HCT116 (cell line): ENCODE measurements around the gene IL17RE.

Source experiments
- EZH2 ChIP-seq: fragments of 200-600 bp; sonication (generic); IDR thresholded peaks from 2 replicates; pipeline ENCODE4 v1.6.1; 2017; ENCODE audit warnings: antibody characterized with exemption, mixed run types
- EZH2phosphoT487 ChIP-seq: fragments of 200-600 bp; IDR thresholded peaks from 2 replicates; pipeline ENCODE4 v1.6.1; 2018; ENCODE audit warnings: antibody characterized with exemption, borderline replicate concordance
- POLR2A ChIP-seq: IDR thresholded peaks from 2 replicates; pipeline ENCODE4 v1.7.0; 2011; ENCODE audit warnings: borderline replicate concordance; ENCODE audit not compliant: insufficient read depth, insufficient read length; ENCODE audit errors: extremely low read depth
- POLR2AphosphoS5 ChIP-seq: IDR thresholded peaks from 2 replicates; pipeline ENCODE4 v1.6.1; 2011; ENCODE audit warnings: mild to moderate bottlenecking, low read depth, low read length, moderate library complexity
- RAD21 ChIP-seq: IDR thresholded peaks from 2 replicates; pipeline ENCODE4 v1.6.1; 2012; ENCODE audit warnings: low read depth, mild to moderate bottlenecking
- SIN3A ChIP-seq: IDR thresholded peaks from 2 replicates; pipeline ENCODE4 v1.6.1; 2012; ENCODE audit warnings: low read depth
- TF ChIP-seq, protein P1 (sequence below): IDR thresholded peaks from 2 replicates; pipeline ENCODE4 v1.6.1; 2012; ENCODE audit warnings: low read depth
- TF ChIP-seq, protein P2 (sequence below), 3 experiments: fragments of 200-600 bp in 1 of 3; sonication (generic) in 1 of 3; IDR thresholded peaks in 2 of 3; conservative IDR thresholded peaks in 1 of 3; 2 replicates each; pipeline ENCODE4 v1.5.1; 2012 to 2017; ENCODE audit warnings: low read depth in 2 of 3, low read length in 2 of 3, antibody characterized with exemption in 1 of 3, borderline replicate concordance in 1 of 3, control low read depth in 1 of 3, mild to moderate bottlenecking in 1 of 3, mixed read lengths in 1 of 3, mixed run types in 1 of 3, moderate library complexity in 1 of 3; ENCODE audit not compliant: insufficient read depth in 1 of 3

DNA sequence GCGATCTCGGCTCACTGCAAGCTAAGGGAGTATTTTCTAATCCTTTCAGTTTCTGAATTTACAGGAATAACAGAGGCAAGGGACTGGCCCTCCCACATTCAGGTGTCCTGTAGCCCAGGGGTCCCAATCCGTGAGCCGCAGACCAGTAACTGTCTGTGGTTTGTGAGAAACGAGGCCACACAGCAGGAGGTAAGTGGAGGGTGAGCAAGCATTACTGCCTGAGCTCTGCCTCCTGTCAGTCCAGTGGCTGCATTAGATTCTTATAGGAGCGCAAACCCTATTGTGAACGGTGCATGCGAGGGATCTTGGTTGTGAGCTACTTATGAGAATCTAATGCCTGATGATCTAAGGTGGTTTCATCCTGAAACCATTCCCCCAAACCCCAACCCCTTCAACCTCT, 9.2 kb downstream of the IL17RE start:
- TF ChIP-seq POLR2AphosphoS5 (no peak), POLR2A (no peak), EZH2 (no peak), SIN3A (no peak), RAD21 (no peak), EZH2phosphoT487 (no peak)
- TF ChIP-seq, protein P1, sequence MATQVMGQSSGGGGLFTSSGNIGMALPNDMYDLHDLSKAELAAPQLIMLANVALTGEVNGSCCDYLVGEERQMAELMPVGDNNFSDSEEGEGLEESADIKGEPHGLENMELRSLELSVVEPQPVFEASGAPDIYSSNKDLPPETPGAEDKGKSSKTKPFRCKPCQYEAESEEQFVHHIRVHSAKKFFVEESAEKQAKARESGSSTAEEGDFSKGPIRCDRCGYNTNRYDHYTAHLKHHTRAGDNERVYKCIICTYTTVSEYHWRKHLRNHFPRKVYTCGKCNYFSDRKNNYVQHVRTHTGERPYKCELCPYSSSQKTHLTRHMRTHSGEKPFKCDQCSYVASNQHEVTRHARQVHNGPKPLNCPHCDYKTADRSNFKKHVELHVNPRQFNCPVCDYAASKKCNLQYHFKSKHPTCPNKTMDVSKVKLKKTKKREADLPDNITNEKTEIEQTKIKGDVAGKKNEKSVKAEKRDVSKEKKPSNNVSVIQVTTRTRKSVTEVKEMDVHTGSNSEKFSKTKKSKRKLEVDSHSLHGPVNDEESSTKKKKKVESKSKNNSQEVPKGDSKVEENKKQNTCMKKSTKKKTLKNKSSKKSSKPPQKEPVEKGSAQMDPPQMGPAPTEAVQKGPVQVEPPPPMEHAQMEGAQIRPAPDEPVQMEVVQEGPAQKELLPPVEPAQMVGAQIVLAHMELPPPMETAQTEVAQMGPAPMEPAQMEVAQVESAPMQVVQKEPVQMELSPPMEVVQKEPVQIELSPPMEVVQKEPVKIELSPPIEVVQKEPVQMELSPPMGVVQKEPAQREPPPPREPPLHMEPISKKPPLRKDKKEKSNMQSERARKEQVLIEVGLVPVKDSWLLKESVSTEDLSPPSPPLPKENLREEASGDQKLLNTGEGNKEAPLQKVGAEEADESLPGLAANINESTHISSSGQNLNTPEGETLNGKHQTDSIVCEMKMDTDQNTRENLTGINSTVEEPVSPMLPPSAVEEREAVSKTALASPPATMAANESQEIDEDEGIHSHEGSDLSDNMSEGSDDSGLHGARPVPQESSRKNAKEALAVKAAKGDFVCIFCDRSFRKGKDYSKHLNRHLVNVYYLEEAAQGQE = no peak
- TF ChIP-seq, protein P2, sequence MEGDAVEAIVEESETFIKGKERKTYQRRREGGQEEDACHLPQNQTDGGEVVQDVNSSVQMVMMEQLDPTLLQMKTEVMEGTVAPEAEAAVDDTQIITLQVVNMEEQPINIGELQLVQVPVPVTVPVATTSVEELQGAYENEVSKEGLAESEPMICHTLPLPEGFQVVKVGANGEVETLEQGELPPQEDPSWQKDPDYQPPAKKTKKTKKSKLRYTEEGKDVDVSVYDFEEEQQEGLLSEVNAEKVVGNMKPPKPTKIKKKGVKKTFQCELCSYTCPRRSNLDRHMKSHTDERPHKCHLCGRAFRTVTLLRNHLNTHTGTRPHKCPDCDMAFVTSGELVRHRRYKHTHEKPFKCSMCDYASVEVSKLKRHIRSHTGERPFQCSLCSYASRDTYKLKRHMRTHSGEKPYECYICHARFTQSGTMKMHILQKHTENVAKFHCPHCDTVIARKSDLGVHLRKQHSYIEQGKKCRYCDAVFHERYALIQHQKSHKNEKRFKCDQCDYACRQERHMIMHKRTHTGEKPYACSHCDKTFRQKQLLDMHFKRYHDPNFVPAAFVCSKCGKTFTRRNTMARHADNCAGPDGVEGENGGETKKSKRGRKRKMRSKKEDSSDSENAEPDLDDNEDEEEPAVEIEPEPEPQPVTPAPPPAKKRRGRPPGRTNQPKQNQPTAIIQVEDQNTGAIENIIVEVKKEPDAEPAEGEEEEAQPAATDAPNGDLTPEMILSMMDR (IDR thresholded peaks at IDR 0.05 in 2 of 3, conservative IDR thresholded peaks at IDR 0.05 in 1 of 3; ENCODE audit: borderline replicate concordance in 1 of 3, insufficient read depth in 1 of 3, low read depth in 2 of 3, low read length in 2 of 3) = no peak
